ENCODE results near the gene MEGF10. TPM values are rescaled to one million over a fixed set of nuclear protein-coding genes. Genes with fewer than 3 reads are reported as not detected.

The MEGF10 gene
- total RNA-seq, 3 donors from 2014 or later (not counting 1 experiment from before 2014, with no cell fraction given): 1.4 TPM; not detected in 2

DNA sequence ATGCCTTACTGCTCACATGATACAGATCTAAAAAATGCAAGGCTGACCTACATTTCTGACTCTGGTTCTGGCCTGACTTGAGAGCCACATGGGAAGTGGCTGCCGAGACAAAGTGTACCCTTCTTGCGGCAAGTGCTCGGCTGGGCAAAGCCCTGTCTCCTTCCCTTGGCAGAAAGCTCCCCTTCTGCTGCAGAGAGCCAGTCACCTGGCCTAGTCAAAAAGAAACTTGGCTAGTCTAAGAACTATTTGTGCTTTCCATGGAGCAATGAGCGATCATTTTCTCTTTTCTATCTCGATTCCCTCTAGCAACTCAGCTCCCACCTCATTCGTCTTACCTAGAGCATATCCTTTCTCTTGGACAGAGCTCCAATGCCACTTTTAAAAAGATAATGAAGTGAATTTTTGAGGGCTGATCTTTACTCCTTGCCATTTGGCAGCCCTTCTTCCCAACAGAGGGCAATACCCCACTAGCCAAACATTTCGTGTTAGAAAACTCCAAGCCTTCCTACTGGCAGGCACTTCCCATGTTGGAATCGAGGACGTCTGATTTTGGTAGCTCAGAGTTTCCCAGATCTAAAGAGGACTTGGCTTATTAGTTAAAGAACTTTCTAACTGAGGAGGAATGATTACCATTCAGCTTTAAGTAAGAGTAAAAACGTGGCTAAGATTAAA, 118.8 kb downstream of the MEGF10 start:
- H3K27me3 Mint-ChIP-seq (ENCODE audit: low read depth in 2 of 2): no peaks in the 10 kb centered on the region
- no peaks in the 10 kb centered on the region for H3K36me3 Mint-ChIP-seq
- H3K27ac Mint-ChIP-seq: peak overlapping the region in 1 of 2 donors; percentile 11
- H3K9me3 ChIP-seq (ENCODE audit: control insufficient read depth, insufficient read depth, low read length): no peaks in the 10 kb centered on the region
- H3K27me3 ChIP-seq (ENCODE audit: control insufficient read depth, insufficient read depth, low read length): no peaks in the 10 kb centered on the region
- H3K4me1 Mint-ChIP-seq: peaks cover 12 to 24% of the 10 kb centered on the region in 2 donors
- TF ChIP-seq, protein P1, sequence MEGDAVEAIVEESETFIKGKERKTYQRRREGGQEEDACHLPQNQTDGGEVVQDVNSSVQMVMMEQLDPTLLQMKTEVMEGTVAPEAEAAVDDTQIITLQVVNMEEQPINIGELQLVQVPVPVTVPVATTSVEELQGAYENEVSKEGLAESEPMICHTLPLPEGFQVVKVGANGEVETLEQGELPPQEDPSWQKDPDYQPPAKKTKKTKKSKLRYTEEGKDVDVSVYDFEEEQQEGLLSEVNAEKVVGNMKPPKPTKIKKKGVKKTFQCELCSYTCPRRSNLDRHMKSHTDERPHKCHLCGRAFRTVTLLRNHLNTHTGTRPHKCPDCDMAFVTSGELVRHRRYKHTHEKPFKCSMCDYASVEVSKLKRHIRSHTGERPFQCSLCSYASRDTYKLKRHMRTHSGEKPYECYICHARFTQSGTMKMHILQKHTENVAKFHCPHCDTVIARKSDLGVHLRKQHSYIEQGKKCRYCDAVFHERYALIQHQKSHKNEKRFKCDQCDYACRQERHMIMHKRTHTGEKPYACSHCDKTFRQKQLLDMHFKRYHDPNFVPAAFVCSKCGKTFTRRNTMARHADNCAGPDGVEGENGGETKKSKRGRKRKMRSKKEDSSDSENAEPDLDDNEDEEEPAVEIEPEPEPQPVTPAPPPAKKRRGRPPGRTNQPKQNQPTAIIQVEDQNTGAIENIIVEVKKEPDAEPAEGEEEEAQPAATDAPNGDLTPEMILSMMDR (IDR thresholded peaks at IDR 0.05): no peak
- DNase-seq (no peak), ATAC-seq (no peak)
- H3K4me1 ChIP-seq (ENCODE audit: control insufficient read depth, insufficient read depth, low read length): no peaks in the 10 kb centered on the region
- H3K36me3 ChIP-seq (ENCODE audit: control insufficient read depth, insufficient read depth, low read length): no peaks in the 10 kb centered on the region
- no peak overlapping the region for H3K4me3 Mint-ChIP-seq
- no peaks in the 10 kb centered on the region for H3K9me3 Mint-ChIP-seq
- no peak overlapping the region for H3K27ac ChIP-seq (ENCODE audit: low read length)
- no peak overlapping the region for H3K4me3 ChIP-seq (ENCODE audit: low read length)
- WGBS (ENCODE audit: insufficient coverage): 76% methylated on average over 9 of the region's 10 CpGs
- intact Hi-C loops (cut with micrococcal nuclease): no loop called here

DNA sequence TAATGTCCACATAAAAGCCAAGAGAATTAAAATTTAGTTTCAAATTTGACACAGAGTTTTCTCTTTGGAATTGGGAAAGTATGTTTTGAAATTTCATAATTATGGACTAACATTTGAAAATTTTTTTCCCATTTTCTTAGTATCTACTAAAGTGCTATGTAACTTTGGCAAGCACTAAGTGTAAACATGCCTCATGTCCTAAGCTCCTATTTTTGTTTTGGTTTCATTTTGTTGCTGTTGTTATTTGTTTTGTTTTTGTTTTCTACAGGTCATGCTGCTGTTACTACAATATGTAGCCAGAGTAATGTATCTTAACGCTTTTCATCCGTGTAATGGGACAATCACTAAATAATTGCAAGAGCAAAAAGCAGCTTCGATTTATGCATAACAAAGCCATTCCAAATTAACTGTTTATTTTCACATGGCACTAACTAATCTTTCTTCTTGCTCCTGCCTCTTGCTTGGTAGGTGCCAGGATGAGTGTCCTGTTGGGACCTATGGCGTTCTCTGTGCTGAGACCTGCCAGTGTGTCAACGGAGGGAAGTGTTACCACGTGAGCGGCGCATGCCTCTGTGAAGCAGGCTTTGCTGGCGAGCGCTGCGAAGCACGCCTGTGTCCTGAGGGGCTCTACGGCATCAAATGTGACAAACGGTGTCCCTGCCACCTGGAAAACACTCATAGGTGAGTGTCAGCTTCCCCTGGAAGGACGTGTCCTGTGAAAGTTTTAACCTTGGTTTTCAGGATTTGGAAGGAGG, 119.5 kb downstream of the MEGF10 start:
- TF ChIP-seq, protein P1 (IDR thresholded peaks at IDR 0.05): no peak
- no peak overlapping the region for H3K4me3 ChIP-seq (ENCODE audit: low read length)
- H3K4me1 Mint-ChIP-seq: peaks cover 12 to 24% of the 10 kb centered on the region in 2 donors
- no peaks in the 10 kb centered on the region for H3K36me3 ChIP-seq (ENCODE audit: control insufficient read depth, insufficient read depth, low read length)
- no peaks in the 10 kb centered on the region for H3K4me1 ChIP-seq (ENCODE audit: control insufficient read depth, insufficient read depth, low read length)
- H3K27me3 ChIP-seq (ENCODE audit: control insufficient read depth, insufficient read depth, low read length): no peaks in the 10 kb centered on the region
- 94% methylated on average over 15 of the region's 15 CpGs for WGBS (ENCODE audit: insufficient coverage)
- peak overlapping the region in 1 of 2 donors; percentile 11 for H3K27ac Mint-ChIP-seq
- no peak for ATAC-seq
- intact Hi-C loops (cut with micrococcal nuclease): no loop called here
- no peaks in the 10 kb centered on the region for H3K9me3 ChIP-seq (ENCODE audit: control insufficient read depth, insufficient read depth, low read length)
- no peak overlapping the region for H3K27ac ChIP-seq (ENCODE audit: low read length)
- no peak overlapping the region for H3K4me3 Mint-ChIP-seq
- no peaks in the 10 kb centered on the region for H3K9me3 Mint-ChIP-seq
- DNase-seq: no peak
- no peaks in the 10 kb centered on the region for H3K36me3 Mint-ChIP-seq
- H3K27me3 Mint-ChIP-seq (ENCODE audit: low read depth in 2 of 2): no peaks in the 10 kb centered on the region

DNA sequence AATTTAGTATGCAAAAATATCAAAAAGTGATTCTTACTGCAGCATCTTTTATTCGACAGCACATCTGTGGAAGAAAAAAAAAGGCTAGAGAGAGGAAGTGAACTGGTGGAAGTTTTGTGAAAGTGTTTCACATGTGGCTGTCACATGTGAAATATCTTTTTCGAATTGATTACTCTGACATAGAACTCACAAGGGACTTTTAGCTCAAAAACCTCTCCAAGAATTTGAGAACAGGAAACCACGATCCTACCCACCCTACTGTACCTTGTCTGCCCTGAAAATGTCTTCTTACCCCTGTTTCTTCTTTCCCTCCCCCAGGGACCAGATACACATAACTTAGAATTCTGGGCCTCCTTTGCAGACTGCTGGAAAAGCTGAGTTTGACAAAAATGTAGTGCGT, 120.4 kb downstream of the MEGF10 start:
- Histone ChIP-seq H3K27ac (ENCODE audit: low read length) (no peak overlapping the region), H3K4me1 (ENCODE audit: control insufficient read depth, insufficient read depth, low read length) (no peaks in the 10 kb centered on the region), H3K9me3 (ENCODE audit: control insufficient read depth, insufficient read depth, low read length) (no peaks in the 10 kb centered on the region), H3K27me3 (ENCODE audit: control insufficient read depth, insufficient read depth, low read length) (no peaks in the 10 kb centered on the region), H3K4me3 (ENCODE audit: low read length) (no peak overlapping the region), H3K36me3 (ENCODE audit: control insufficient read depth, insufficient read depth, low read length) (no peaks in the 10 kb centered on the region)
- Mint-ChIP-seq H3K9me3 (no peaks in the 10 kb centered on the region), H3K36me3 (no peaks in the 10 kb centered on the region), H3K27me3 (ENCODE audit: low read depth in 2 of 2) (no peaks in the 10 kb centered on the region), H3K4me1 (peaks cover 12 to 24% of the 10 kb centered on the region in 2 donors), H3K4me3 (no peak overlapping the region), H3K27ac (no peak overlapping the region)
- TF ChIP-seq, protein P1 (IDR thresholded peaks at IDR 0.05): no peak
- 18% methylated on average over 4 of the region's 4 CpGs for WGBS (ENCODE audit: insufficient coverage)
- no peak for DNase-seq
- intact Hi-C loops (cut with micrococcal nuclease): no loop called here
- no peak for ATAC-seq
